GM23248 (cell line): ENCODE data around the gene FSIP2.

ENCODE experiments used
- EZH2 ChIP-seq: fragments of 200-600 bp; sonication (generic); IDR thresholded peaks from 2 replicates; pipeline ENCODE4 v1.6.1; 2018; ENCODE audit warnings: antibody characterized with exemption, mild to moderate bottlenecking; ENCODE audit not compliant: insufficient read depth, poor library complexity, severe bottlenecking
- EZH2phosphoT487 ChIP-seq: fragments of 200-600 bp; sonication (generic); IDR thresholded peaks from 2 replicates; pipeline ENCODE4 v1.6.1; 2018; ENCODE audit warnings: antibody characterized with exemption, moderate library complexity, mild to moderate bottlenecking, low read depth; ENCODE audit not compliant: insufficient read depth

GRCh38 chr2:185817991-185818390 is 79.4 kb downstream of the FSIP2 start:
- TF ChIP-seq EZH2phosphoT487 (no peak), EZH2 (no peak)
